Measurements from ENCODE around the gene PCDHA1.

PCDHA1 gene

DNA sequence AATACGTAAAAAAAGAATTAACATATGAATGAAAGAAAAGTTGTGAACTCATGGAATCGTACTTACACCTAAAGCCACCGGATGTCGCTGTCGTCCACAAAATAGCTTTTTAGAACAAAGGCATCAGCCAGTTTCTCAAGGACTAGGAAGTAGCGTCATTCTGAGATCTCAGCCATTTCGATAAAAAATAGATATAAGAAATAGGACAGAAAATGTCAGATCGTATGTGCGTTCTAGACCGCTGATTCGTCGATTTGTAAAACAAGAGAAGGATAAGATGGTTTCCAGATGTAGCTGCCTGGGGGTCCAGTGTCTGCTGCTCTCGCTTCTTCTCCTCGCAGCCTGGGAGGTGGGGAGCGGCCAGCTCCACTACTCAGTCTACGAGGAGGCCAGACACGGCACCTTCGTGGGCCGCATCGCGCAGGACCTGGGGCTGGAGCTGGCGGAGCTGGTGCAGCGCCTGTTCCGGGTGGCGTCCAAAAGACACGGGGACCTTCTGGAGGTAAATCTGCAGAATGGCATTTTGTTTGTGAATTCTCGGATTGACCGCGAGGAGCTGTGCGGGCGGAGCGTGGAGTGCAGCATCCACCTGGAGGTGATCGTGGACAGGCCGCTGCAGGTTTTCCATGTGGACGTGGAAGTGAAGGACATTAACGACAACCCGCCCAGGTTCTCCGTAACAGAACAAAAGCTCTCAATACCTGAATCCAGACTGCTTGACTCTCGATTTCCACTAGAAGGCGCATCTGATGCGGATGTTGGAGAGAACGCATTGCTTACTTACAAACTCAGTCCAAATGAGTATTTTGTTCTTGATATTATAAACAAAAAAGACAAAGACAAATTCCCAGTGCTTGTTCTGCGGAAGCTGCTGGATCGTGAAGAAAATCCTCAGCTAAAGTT lies 70.1 kb downstream of the PCDHA1 start, which contains the start of gene PCDHA10:
Gene PCDHA10 (plus strand): TSS at position 126 of the 903 bp plus-strand sequence. CDS start 152 bp downstream, at position 278.
- TF ChIP-seq, protein P1, sequence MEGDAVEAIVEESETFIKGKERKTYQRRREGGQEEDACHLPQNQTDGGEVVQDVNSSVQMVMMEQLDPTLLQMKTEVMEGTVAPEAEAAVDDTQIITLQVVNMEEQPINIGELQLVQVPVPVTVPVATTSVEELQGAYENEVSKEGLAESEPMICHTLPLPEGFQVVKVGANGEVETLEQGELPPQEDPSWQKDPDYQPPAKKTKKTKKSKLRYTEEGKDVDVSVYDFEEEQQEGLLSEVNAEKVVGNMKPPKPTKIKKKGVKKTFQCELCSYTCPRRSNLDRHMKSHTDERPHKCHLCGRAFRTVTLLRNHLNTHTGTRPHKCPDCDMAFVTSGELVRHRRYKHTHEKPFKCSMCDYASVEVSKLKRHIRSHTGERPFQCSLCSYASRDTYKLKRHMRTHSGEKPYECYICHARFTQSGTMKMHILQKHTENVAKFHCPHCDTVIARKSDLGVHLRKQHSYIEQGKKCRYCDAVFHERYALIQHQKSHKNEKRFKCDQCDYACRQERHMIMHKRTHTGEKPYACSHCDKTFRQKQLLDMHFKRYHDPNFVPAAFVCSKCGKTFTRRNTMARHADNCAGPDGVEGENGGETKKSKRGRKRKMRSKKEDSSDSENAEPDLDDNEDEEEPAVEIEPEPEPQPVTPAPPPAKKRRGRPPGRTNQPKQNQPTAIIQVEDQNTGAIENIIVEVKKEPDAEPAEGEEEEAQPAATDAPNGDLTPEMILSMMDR (IDR thresholded peaks at IDR 0.05; ENCODE audit: low read depth, low read length, missing control alignments): no peak
- no peak for DNase-seq (ENCODE audit: low read depth)
- no peak within 1 kb of the TSS for H3K4me3 ChIP-seq (ENCODE audit: low read depth, low read length)

DNA sequence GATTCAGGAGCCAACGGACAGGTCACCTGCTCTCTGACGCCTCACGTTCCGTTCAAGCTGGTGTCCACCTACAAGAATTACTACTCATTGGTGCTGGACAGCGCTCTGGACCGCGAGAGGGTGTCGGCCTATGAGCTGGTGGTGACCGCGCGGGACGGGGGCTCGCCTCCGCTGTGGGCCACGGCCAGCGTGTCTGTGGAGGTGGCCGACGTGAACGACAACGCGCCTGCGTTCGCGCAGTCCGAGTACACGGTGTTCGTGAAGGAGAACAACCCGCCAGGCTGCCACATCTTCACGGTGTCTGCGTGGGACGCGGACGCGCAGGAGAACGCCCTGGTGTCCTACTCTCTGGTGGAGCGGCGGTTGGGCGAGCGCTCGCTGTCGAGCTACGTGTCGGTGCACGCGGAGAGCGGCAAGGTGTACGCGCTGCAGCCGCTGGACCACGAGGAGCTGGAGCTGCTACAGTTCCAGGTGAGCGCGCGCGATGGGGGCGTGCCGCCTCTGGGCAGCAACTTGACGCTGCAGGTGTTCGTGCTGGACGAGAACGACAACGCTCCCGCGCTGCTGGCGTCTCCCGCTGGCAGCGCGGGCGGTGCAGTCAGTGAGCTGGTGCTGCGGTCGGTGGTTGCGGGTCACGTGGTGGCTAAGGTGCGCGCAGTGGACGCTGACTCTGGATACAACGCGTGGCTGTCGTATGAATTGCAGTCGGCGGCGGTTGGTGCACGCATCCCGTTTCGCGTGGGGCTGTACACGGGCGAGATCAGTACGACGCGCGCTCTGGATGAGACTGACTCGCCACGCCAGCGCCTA lies 71.4 kb downstream of the PCDHA1 start:
- DNase-seq (ENCODE audit: low read depth): no peak
- TF ChIP-seq, protein P1 (IDR thresholded peaks at IDR 0.05; ENCODE audit: low read depth, low read length, missing control alignments): no peak
- no peak overlapping the region for H3K4me3 ChIP-seq (ENCODE audit: low read depth, low read length)

DNA sequence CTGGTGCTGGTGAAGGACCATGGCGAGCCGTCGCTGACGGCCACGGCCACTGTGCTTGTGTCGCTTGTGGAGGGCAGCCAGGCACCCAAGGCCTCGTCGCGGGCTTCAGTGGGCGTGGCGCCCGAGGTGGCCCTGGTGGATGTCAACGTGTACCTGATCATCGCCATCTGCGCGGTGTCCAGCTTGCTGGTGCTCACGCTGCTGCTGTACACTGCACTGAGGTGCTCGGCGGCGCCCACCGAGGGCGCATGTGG lies 72.0 kb downstream of the PCDHA1 start:
- no peak overlapping the region for H3K4me3 ChIP-seq (ENCODE audit: low read depth, low read length)
- DNase-seq (ENCODE audit: low read depth): no peak
- TF ChIP-seq, protein P1 (IDR thresholded peaks at IDR 0.05; ENCODE audit: low read depth, low read length, missing control alignments): no peak

DNA sequence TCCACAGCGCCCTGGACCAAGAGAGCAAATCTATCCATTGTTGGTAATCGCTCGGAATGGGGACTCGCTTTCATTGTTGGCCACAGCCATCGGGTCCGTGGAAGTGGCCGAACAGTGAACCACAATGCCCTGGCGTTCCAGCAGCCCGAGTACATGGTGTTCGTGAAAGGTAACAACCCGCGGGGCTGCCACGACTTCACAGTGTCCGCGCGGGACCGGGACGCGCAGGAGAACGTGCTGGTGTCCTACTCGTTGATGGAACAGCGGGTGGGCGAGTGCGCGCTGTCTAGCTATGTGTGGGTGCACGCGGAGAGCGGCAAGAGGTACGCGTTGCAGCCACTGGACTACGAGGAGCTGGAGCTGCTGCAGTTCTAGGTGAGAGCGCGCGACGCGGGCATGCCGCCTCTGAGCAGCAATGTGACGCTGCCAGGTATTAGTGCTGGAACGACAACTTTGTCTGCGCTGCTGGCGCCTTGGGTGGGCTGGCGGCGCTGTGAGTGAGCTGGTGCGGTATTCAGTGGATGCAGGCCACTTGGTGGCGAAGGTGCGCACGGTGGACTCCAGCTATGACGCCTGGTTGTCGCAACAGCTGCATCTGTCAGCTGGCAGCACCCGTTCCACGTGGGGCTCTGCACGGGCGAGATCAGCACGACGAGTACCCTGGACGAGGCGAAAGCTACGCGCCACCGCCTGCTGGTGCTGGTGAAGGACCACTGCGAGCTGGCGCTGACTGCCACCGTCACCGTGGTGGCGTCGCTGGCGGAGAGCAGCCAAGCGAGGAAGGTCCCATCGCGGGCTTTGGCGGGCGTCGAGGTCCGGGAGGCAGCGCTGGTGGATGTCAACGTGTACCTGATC lies 76.7 kb downstream of the PCDHA1 start:
- TF ChIP-seq, protein P1 (IDR thresholded peaks at IDR 0.05; ENCODE audit: low read depth, low read length, missing control alignments): no peak
- H3K4me3 ChIP-seq (ENCODE audit: low read depth, low read length): no peak overlapping the region
- DNase-seq (ENCODE audit: low read depth): no peak

DNA sequence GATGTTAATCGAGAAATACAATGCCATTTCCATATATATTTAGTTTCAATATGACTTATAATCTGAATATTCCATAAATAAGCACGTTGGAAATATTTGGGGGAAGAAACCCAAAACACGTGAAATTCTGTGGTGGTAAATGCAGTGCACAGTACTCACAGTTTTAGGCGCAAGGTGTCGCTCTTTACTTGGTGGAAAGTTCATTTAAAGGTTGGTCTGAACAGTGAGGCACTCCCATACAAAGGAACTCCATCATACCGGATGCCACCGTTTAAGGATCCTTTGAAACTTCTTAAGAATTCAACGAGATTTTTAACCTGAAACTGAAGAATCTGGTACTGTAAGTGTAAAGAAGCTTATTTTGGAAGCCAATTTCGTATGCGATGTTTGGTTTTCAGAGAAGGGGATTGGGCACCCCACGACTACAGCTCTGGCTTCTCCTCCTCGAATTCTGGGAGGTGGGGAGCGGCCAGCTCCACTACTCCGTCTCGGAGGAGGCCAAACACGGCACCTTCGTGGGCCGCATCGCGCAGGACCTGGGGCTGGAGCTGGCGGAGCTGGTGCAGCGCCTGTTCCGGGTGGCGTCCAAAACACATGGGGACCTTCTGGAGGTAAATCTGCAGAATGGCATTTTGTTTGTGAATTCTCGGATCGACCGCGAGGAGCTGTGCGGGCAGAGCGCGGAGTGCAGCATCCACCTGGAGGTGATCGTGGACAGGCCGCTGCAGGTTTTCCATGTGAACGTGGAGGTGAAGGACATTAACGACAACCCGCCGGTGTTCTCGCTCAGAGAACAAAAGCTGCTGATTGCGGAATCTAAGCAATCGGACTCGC lies 83.0 kb downstream of the PCDHA1 start, which contains the start of gene PCDHA11:
Gene PCDHA11 (plus strand): TSS at position 237 of the 834 bp plus-strand sequence. CDS start 147 bp downstream, at position 384.
- H3K4me3 ChIP-seq (ENCODE audit: low read depth, low read length): no peak within 1 kb of the TSS
- TF ChIP-seq, protein P1 (IDR thresholded peaks at IDR 0.05; ENCODE audit: low read depth, low read length, missing control alignments): no peak
- DNase-seq (ENCODE audit: low read depth): no peak

DNA sequence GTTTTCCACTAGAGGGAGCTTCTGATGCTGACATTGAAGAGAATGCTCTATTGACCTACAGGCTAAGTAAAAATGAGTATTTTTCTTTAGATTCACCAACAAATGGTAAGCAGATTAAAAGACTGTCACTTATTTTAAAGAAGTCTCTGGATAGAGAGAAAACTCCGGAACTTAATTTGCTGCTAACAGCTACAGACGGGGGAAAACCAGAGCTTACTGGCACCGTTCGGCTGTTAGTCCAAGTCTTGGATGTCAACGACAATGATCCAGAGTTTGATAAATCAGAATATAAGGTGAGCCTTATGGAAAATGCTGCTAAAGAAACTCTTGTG lies 83.6 kb downstream of the PCDHA1 start:
- no peak for DNase-seq (ENCODE audit: low read depth)
- TF ChIP-seq, protein P1 (IDR thresholded peaks at IDR 0.05; ENCODE audit: low read depth, low read length, missing control alignments): no peak
- H3K4me3 ChIP-seq (ENCODE audit: low read depth, low read length): no peak overlapping the region
